ENCODE results near the gene HSP90AB1. TPM values are rescaled to one million over a fixed set of nuclear protein-coding genes. Genes with fewer than 3 reads are reported as not detected.

HSP90AB1 gene
- 828 and 915 TPM in 2 replicates for total RNA-seq (2014; rRNA removed; shearing (Covaris generic))
- polyA plus RNA-seq (2014; cell fraction: nucleus; rRNA removed): 882 and 1,084 TPM in 2 replicates

GRCh38 chr6:44246663-44247337 is at the start of gene HSP90AB1:
Gene HSP90AB1, plus strand, starts transcription at chr6:44247101. Its CDS starts 1,529 bp downstream, at chr6:44248630.
- peak; percentile 94 for DNase-seq (ENCODE audit: extremely low read depth, low read depth)

- DNase-seq (ENCODE audit: extremely low read depth, low read depth): no peak
These were observed 48.2 kb upstream of the HSP90AB1 start for GRCh38 chr6:44198684-44199083.

- no peak for DNase-seq (ENCODE audit: extremely low read depth, low read depth)
These were observed 47.0 kb upstream of the HSP90AB1 start for GRCh38 chr6:44199883-44200282.

- DNase-seq (ENCODE audit: extremely low read depth, low read depth): no peak
These were observed 45.7 kb upstream of the HSP90AB1 start for GRCh38 chr6:44201200-44201599.

GRCh38 chr6:44201638-44202303 is 45.1 kb upstream of the HSP90AB1 start:
- no peak for DNase-seq (ENCODE audit: extremely low read depth, low read depth)

- DNase-seq (ENCODE audit: extremely low read depth, low read depth): no peak
These were observed 44.4 kb upstream of the HSP90AB1 start for GRCh38 chr6:44202332-44202971.

GRCh38 chr6:44202972-44203750 is 43.7 kb upstream of the HSP90AB1 start:
- DNase-seq (ENCODE audit: extremely low read depth, low read depth): no peak

GRCh38 chr6:44203955-44204354 is 42.9 kb upstream of the HSP90AB1 start:
- no peak for DNase-seq (ENCODE audit: extremely low read depth, low read depth)

GRCh38 chr6:44207966-44208365 is 38.9 kb upstream of the HSP90AB1 start:
- DNase-seq (ENCODE audit: extremely low read depth, low read depth): no peak

GRCh38 chr6:44211284-44211683 is 35.6 kb upstream of the HSP90AB1 start:
- DNase-seq (ENCODE audit: extremely low read depth, low read depth): no peak

- DNase-seq (ENCODE audit: extremely low read depth, low read depth): no peak
These were observed 32.6 kb upstream of the HSP90AB1 start for GRCh38 chr6:44214307-44214706.

GRCh38 chr6:44216677-44217331 is 30.1 kb upstream of the HSP90AB1 start, which contains the start of gene MYMX:
Gene MYMX, plus strand, starts transcription at chr6:44216926. Its CDS starts 546 bp downstream, at chr6:44217472.
- no peak for DNase-seq (ENCODE audit: extremely low read depth, low read depth)

- DNase-seq (ENCODE audit: extremely low read depth, low read depth): no peak
These were observed 29.4 kb upstream of the HSP90AB1 start for GRCh38 chr6:44217332-44218143.

GRCh38 chr6:44219053-44219814 is 27.7 kb upstream of the HSP90AB1 start:
- no peak for DNase-seq (ENCODE audit: extremely low read depth, low read depth)

- no peak for DNase-seq (ENCODE audit: extremely low read depth, low read depth)
These were observed 26.8 kb upstream of the HSP90AB1 start for GRCh38 chr6:44219815-44220784.

GRCh38 chr6:44220913-44221290 is 26.0 kb upstream of the HSP90AB1 start:
- no peak for DNase-seq (ENCODE audit: extremely low read depth, low read depth)

- peak; percentile 67 for DNase-seq (ENCODE audit: extremely low read depth, low read depth)
These were observed 25.5 kb upstream of the HSP90AB1 start for GRCh38 chr6:44221291-44221960.

Data from NCI-H460 (cell line).